Duodenal mucosa (tissue), 2 donors: ENCODE results near the gene ADAMTS18.

Source experiments
- H3K27ac ChIP-seq: one replicate; pipeline ENCODE4 v1.7.0; 2013; ENCODE audit warnings: low read depth, low read length
- H3K27me3 ChIP-seq, 2 donors: one replicate each; pipeline ENCODE4 v1.7.0; 2013; ENCODE audit warnings: low read length in 2 of 2, control low read depth in 1 of 2; ENCODE audit not compliant: insufficient read depth in 2 of 2, control insufficient read depth in 1 of 2
- H3K36me3 ChIP-seq, 2 donors: one replicate each; pipeline ENCODE4 v1.7.0; 2013; ENCODE audit warnings: low read length in 2 of 2, control low read depth in 1 of 2; ENCODE audit not compliant: insufficient read depth in 2 of 2, control insufficient read depth in 1 of 2
- H3K4me1 ChIP-seq, 2 donors: one replicate each; pipeline ENCODE4 v1.7.0; 2013; ENCODE audit warnings: low read length in 2 of 2, control low read depth in 1 of 2; ENCODE audit not compliant: insufficient read depth in 2 of 2, control insufficient read depth in 1 of 2
- H3K4me3 ChIP-seq, 2 donors: one replicate each; pipeline ENCODE4 v1.7.0; 2013; ENCODE audit warnings: low read length in 2 of 2, low read depth in 1 of 2
- H3K9ac ChIP-seq, 2 donors: one replicate each; pipeline ENCODE4 v1.7.0; 2013; ENCODE audit warnings: low read length in 2 of 2, low read depth in 1 of 2
- H3K9me3 ChIP-seq, 2 donors: one replicate each; pipeline ENCODE4 v1.7.0; 2013; ENCODE audit warnings: low read length in 2 of 2, control low read depth in 1 of 2; ENCODE audit not compliant: control insufficient read depth in 1 of 2

ADAMTS18 gene

GRCh38 chr16:77399066-77399465, 35.8 kb downstream of the ADAMTS18 start:
- Histone ChIP-seq H3K9me3 (no peaks in the 10 kb centered on the region), H3K4me1 (no peaks in the 10 kb centered on the region), H3K4me3 (no peak overlapping the region), H3K27ac (no peak overlapping the region), H3K27me3 (no peaks in the 10 kb centered on the region), H3K9ac (no peak overlapping the region), H3K36me3 (no peaks in the 10 kb centered on the region)

- Histone ChIP-seq H3K4me1 (no peaks in the 10 kb centered on the region), H3K9ac (no peak overlapping the region), H3K27ac (no peak overlapping the region), H3K4me3 (no peak overlapping the region), H3K36me3 (no peaks in the 10 kb centered on the region), H3K9me3 (no peaks in the 10 kb centered on the region), H3K27me3 (no peaks in the 10 kb centered on the region)
Observed at GRCh38 chr16:77398495-77398894, 36.3 kb downstream of the ADAMTS18 start.

- Histone ChIP-seq H3K4me3 (no peak overlapping the region), H3K9ac (no peak overlapping the region), H3K27me3 (no peaks in the 10 kb centered on the region), H3K4me1 (no peaks in the 10 kb centered on the region), H3K36me3 (no peaks in the 10 kb centered on the region), H3K9me3 (no peaks in the 10 kb centered on the region), H3K27ac (no peak overlapping the region)
Observed at GRCh38 chr16:77396461-77396860, 38.4 kb downstream of the ADAMTS18 start.

- Histone ChIP-seq H3K4me3 (no peak overlapping the region), H3K27me3 (no peaks in the 10 kb centered on the region), H3K9ac (no peak overlapping the region), H3K27ac (no peak overlapping the region), H3K36me3 (no peaks in the 10 kb centered on the region), H3K9me3 (no peaks in the 10 kb centered on the region), H3K4me1 (no peaks in the 10 kb centered on the region)
Observed at GRCh38 chr16:77394699-77395098, 40.1 kb downstream of the ADAMTS18 start.

- Histone ChIP-seq H3K4me1 (no peaks in the 10 kb centered on the region), H3K4me3 (no peak overlapping the region), H3K9ac (no peak overlapping the region), H3K36me3 (no peaks in the 10 kb centered on the region), H3K27me3 (no peaks in the 10 kb centered on the region), H3K9me3 (no peaks in the 10 kb centered on the region), H3K27ac (no peak overlapping the region)
Observed at GRCh38 chr16:77393955-77394354, 40.9 kb downstream of the ADAMTS18 start.

GRCh38 chr16:77387815-77388209, 47.0 kb downstream of the ADAMTS18 start:
- Histone ChIP-seq H3K36me3 (no peaks in the 10 kb centered on the region), H3K9me3 (no peaks in the 10 kb centered on the region), H3K4me1 (no peaks in the 10 kb centered on the region), H3K9ac (no peak overlapping the region), H3K27ac (no peak overlapping the region), H3K4me3 (no peak overlapping the region), H3K27me3 (no peaks in the 10 kb centered on the region)

GRCh38 chr16:77386831-77387814, 47.7 kb downstream of the ADAMTS18 start:
- no peaks in the 10 kb centered on the region for H3K36me3 ChIP-seq
- no peaks in the 10 kb centered on the region for H3K4me1 ChIP-seq
- no peaks in the 10 kb centered on the region for H3K27me3 ChIP-seq
- H3K27ac ChIP-seq, result no peak overlapping the region
- H3K9ac ChIP-seq, result no peak overlapping the region
- H3K9me3 ChIP-seq, result no peaks in the 10 kb centered on the region
- H3K4me3 ChIP-seq, result no peak overlapping the region

- no peak overlapping the region for H3K27ac ChIP-seq
- H3K36me3 ChIP-seq, result no peaks in the 10 kb centered on the region
- no peak overlapping the region for H3K4me3 ChIP-seq
- no peaks in the 10 kb centered on the region for H3K4me1 ChIP-seq
- H3K9me3 ChIP-seq, result no peaks in the 10 kb centered on the region
- no peaks in the 10 kb centered on the region for H3K27me3 ChIP-seq
- no peak overlapping the region for H3K9ac ChIP-seq
Observed at GRCh38 chr16:77385481-77385880, 49.4 kb downstream of the ADAMTS18 start.

GRCh38 chr16:77383606-77384187, 51.1 kb downstream of the ADAMTS18 start:
- H3K36me3 ChIP-seq, result no peaks in the 10 kb centered on the region
- H3K4me3 ChIP-seq, result no peak overlapping the region
- no peaks in the 10 kb centered on the region for H3K27me3 ChIP-seq
- H3K27ac ChIP-seq, result no peak overlapping the region
- H3K4me1 ChIP-seq, result no peaks in the 10 kb centered on the region
- H3K9me3 ChIP-seq, result no peaks in the 10 kb centered on the region
- H3K9ac ChIP-seq, result no peak overlapping the region

GRCh38 chr16:77376358-77376757, 58.5 kb downstream of the ADAMTS18 start:
- Histone ChIP-seq H3K36me3 (no peaks in the 10 kb centered on the region), H3K4me1 (no peaks in the 10 kb centered on the region), H3K27me3 (no peaks in the 10 kb centered on the region), H3K27ac (no peak overlapping the region), H3K9me3 (no peaks in the 10 kb centered on the region), H3K4me3 (no peak overlapping the region), H3K9ac (no peak overlapping the region)
